Raji (cell line): Measurements from ENCODE around the gene HSPB1.

Experiments
- POLR2A ChIP-seq: IDR thresholded peaks from 2 replicates; pipeline ENCODE4 v1.6.1; 2011; ENCODE audit warnings: low read depth, low read length, control low read depth; ENCODE audit not compliant: insufficient read depth

Gene HSPB1

GRCh38 chr7:76272851-76273497 is 29.5 kb upstream of the HSPB1 start:
- no peak for TF ChIP-seq POLR2A

- no peak for TF ChIP-seq POLR2A
Measured at GRCh38 chr7:76273503-76273902, 29.0 kb upstream of the HSPB1 start.

- TF ChIP-seq POLR2A = no peak
Measured at GRCh38 chr7:76278540-76278939, 23.9 kb upstream of the HSPB1 start.

GRCh38 chr7:76280408-76280807 is 22.1 kb upstream of the HSPB1 start:
- TF ChIP-seq POLR2A = no peak

- no peak for TF ChIP-seq POLR2A
Measured at GRCh38 chr7:76281006-76281705, 21.3 kb upstream of the HSPB1 start.

- no peak for TF ChIP-seq POLR2A
Measured at GRCh38 chr7:76281706-76282343, 20.6 kb upstream of the HSPB1 start.

- no peak for TF ChIP-seq POLR2A
Measured at GRCh38 chr7:76282344-76283253, 19.9 kb upstream of the HSPB1 start.

GRCh38 chr7:76283254-76284159 is 19.0 kb upstream of the HSPB1 start:
- no peak for TF ChIP-seq POLR2A

- no peak for TF ChIP-seq POLR2A
Measured at GRCh38 chr7:76285604-76286374, 16.7 kb upstream of the HSPB1 start.

- TF ChIP-seq POLR2A = no peak
Measured at GRCh38 chr7:76286842-76287403, 15.6 kb upstream of the HSPB1 start.

- no peak for TF ChIP-seq POLR2A
Measured at GRCh38 chr7:76291351-76292212, 10.9 kb upstream of the HSPB1 start.

GRCh38 chr7:76292213-76292573 is 10.3 kb upstream of the HSPB1 start:
- TF ChIP-seq POLR2A = no peak
